Neuronal stem cell (in vitro differentiated cells): ENCODE measurements around the gene CDH23.
A peak's percentile ranks its signal among the peaks of the same experiment; 100 is the strongest.

Experiments
- DNase-seq: peaks from one replicate; pipeline ENCODE4 v3.0.0-alpha.2; 2013; ENCODE audit warnings: low spot score
- H2AFZ ChIP-seq: one replicate; pipeline ENCODE4 v1.6.1; 2013; ENCODE audit warnings: mild to moderate bottlenecking, low read length, inconsistent platforms
- H2AK5ac ChIP-seq: 2 replicates; pipeline ENCODE4 v1.6.1; 2013; ENCODE audit warnings: low read depth, mild to moderate bottlenecking, inconsistent platforms, low read length, moderate library complexity, mixed read lengths
- H2BK120ac ChIP-seq: 2 replicates; pipeline ENCODE4 v1.6.1; 2013; ENCODE audit warnings: low read depth, mild to moderate bottlenecking, inconsistent platforms, low read length, moderate library complexity, mixed read lengths
- H2BK12ac ChIP-seq: one replicate; pipeline ENCODE4 v1.6.1; 2013; ENCODE audit warnings: low read length, inconsistent platforms
- H2BK15ac ChIP-seq: 2 replicates; pipeline ENCODE4 v1.6.1; 2013; ENCODE audit warnings: mild to moderate bottlenecking, low read length, inconsistent platforms, mixed read lengths
- H2BK5ac ChIP-seq: one replicate; pipeline ENCODE4 v1.6.1; 2013; ENCODE audit warnings: inconsistent platforms, mild to moderate bottlenecking, low read length, moderate library complexity
- H3K14ac ChIP-seq: one replicate; pipeline ENCODE4 v1.6.1; 2013; ENCODE audit warnings: low read length, inconsistent platforms
- H3K18ac ChIP-seq: 2 replicates; pipeline ENCODE4 v1.6.1; 2013; ENCODE audit warnings: low read length, inconsistent platforms
- H3K23ac ChIP-seq: 2 replicates; pipeline ENCODE4 v1.6.1; 2013; ENCODE audit warnings: low read depth, mild to moderate bottlenecking, mixed read lengths, low read length, inconsistent platforms; ENCODE audit not compliant: poor library complexity
- H3K27ac ChIP-seq: replicated peaks from 3 replicates; pipeline ENCODE4 v1.5.1; 2013; ENCODE audit warnings: low read length, inconsistent platforms
- H3K27me3 ChIP-seq, 3 experiments: 2 replicates each; pipeline ENCODE4 v1.6.1; 2013; ENCODE audit warnings: low read length in 3 of 3, mild to moderate bottlenecking in 2 of 3, inconsistent platforms in 1 of 3, low read depth in 1 of 3, mixed read lengths in 1 of 3, moderate library complexity in 1 of 3; ENCODE audit not compliant: control insufficient read depth in 3 of 3, insufficient read depth in 3 of 3
- H3K36me3 ChIP-seq, 2 donors: replicated peaks in 1 of 2; 2 replicates each; pipeline ENCODE4 v1.6.1; 2013; ENCODE audit warnings: low read length in 2 of 2; ENCODE audit not compliant: control insufficient read depth in 2 of 2, insufficient read depth in 2 of 2
- H3K4ac ChIP-seq: 2 replicates; pipeline ENCODE4 v1.6.1; 2013; ENCODE audit warnings: inconsistent platforms, mild to moderate bottlenecking, low read length, moderate library complexity
- H3K4me1 ChIP-seq, 2 donors: 1 replicate in 1 of 2; 2 replicates in 1 of 2; pipeline ENCODE4 v1.6.1; 2013; ENCODE audit warnings: low read length in 2 of 2, low read depth in 1 of 2; ENCODE audit not compliant: control insufficient read depth in 2 of 2, insufficient read depth in 1 of 2
- H3K4me2 ChIP-seq: one replicate; pipeline ENCODE4 v1.6.1; 2013; ENCODE audit warnings: mild to moderate bottlenecking, low read length, inconsistent platforms; ENCODE audit not compliant: insufficient read depth, poor library complexity, severe bottlenecking
- H3K4me3 ChIP-seq, 2 donors: 2 replicates each; pipeline ENCODE4 v1.5.1; 2013; ENCODE audit warnings: low read length in 2 of 2, mild to moderate bottlenecking in 2 of 2, inconsistent platforms in 1 of 2, moderate library complexity in 1 of 2
- H3K79me1 ChIP-seq: one replicate; pipeline ENCODE4 v1.6.1; 2013; ENCODE audit warnings: low read depth, mild to moderate bottlenecking, inconsistent platforms, low read length, moderate library complexity
- H3K9ac ChIP-seq: one replicate; pipeline ENCODE4 v1.6.1; 2013; ENCODE audit warnings: mild to moderate bottlenecking, low read depth, low read length, inconsistent platforms; ENCODE audit not compliant: poor library complexity
- H3K9me3 ChIP-seq, 2 donors: replicated peaks in 1 of 2; 2 replicates each; pipeline versions ENCODE3 to v1.6.1; 2013; ENCODE audit warnings: low read length in 2 of 2, mild to moderate bottlenecking in 2 of 2, inconsistent platforms in 1 of 2, low read depth in 1 of 2, mixed read lengths in 1 of 2, moderate library complexity in 1 of 2; ENCODE audit not compliant: control insufficient read depth in 2 of 2, insufficient read depth in 1 of 2
- H4K8ac ChIP-seq: one replicate; pipeline ENCODE4 v1.6.1; 2013; ENCODE audit warnings: low read depth, mild to moderate bottlenecking, inconsistent platforms, low read length, moderate library complexity
- H4K91ac ChIP-seq: one replicate; pipeline ENCODE4 v1.6.1; 2013; ENCODE audit warnings: low read length, low read depth, mild to moderate bottlenecking, inconsistent platforms; ENCODE audit not compliant: poor library complexity
- WGBS, 2 donors: extraction: QIAGEN DNeasy Blood & Tissue Kit; methylation state at CpG; one replicate each; pipeline ENCODE4 v1.1.7; 2013; ENCODE audit warnings: missing lambda C conversion rate in 2 of 2, mixed read lengths in 1 of 2; ENCODE audit not compliant: insufficient read length in 2 of 2, insufficient replicate concordance in 1 of 2; ENCODE audit errors: extremely low coverage in 2 of 2; 5-methylcytosine and 5-hydroxymethylcytosine counted together

CDH23 gene

DNA sequence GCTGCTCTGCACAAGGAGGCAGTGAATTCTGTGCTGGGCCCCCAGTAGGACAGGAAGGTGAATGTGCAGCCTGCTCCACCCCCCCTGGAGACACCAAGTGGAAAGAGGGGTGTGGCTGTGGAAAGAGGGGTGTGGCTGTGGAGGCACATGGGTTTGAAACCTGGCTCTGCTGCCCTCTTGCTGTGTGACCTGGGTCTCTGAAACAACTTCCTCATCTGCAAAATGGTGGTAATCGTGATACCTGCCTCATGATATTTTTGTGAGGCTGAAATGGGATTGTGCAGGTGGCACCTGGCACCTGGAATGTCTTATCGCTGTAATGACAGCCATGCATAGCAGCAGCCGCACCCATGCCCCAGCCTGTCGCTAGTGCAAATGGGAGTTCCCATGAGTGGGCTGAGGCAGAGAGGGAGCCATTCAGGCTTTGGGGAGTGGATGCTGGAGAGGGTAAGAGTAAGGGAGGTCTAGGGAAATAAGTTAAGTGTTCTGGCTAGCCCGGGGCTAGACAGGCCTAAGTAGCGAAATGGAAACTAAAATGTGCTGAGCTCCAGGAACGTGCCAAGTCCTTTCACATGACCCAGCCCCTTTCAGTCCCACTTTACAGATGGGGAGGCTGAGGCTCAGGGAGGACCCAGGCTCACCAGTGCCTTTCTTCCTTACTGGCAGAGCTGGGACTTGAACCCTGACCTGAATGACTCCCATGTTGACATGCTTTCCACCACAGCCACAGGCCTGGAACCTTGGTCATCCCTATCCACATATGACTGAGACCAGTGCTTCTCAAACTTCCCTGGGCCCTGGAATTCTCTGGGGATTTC, 287.8 kb downstream of the CDH23 start:
- H3K14ac ChIP-seq = no peak overlapping the region
- no peak overlapping the region for H3K9ac ChIP-seq
- no peak overlapping the region for H4K8ac ChIP-seq
- no CpG with 5 or more reads among the region's 7 CpGs for WGBS, 2 donors
- no peak for DNase-seq
- H3K27ac ChIP-seq = no peak overlapping the region
- no peak overlapping the region for H3K18ac ChIP-seq
- no peak overlapping the region for H4K91ac ChIP-seq
- H3K4me3 ChIP-seq = no peak overlapping the region
- H3K23ac ChIP-seq = no peak overlapping the region
- no peak overlapping the region for H2BK5ac ChIP-seq
- H3K9me3 ChIP-seq = no peaks in the 10 kb centered on the region
- H3K4ac ChIP-seq = no peak overlapping the region
- H2BK15ac ChIP-seq = no peak overlapping the region
- H3K4me1 ChIP-seq = peaks cover 0 to 13% of the 10 kb centered on the region in 2 donors
- no peaks in the 10 kb centered on the region for H3K27me3 ChIP-seq
- no peaks in the 10 kb centered on the region for H3K36me3 ChIP-seq
- no peak overlapping the region for H2BK120ac ChIP-seq
- H3K4me2 ChIP-seq = no peak overlapping the region
- no peak overlapping the region for H2BK12ac ChIP-seq
- no peak overlapping the region for H2AK5ac ChIP-seq
- no peaks in the 10 kb centered on the region for H3K79me1 ChIP-seq
- no peak overlapping the region for H2AFZ ChIP-seq

DNA sequence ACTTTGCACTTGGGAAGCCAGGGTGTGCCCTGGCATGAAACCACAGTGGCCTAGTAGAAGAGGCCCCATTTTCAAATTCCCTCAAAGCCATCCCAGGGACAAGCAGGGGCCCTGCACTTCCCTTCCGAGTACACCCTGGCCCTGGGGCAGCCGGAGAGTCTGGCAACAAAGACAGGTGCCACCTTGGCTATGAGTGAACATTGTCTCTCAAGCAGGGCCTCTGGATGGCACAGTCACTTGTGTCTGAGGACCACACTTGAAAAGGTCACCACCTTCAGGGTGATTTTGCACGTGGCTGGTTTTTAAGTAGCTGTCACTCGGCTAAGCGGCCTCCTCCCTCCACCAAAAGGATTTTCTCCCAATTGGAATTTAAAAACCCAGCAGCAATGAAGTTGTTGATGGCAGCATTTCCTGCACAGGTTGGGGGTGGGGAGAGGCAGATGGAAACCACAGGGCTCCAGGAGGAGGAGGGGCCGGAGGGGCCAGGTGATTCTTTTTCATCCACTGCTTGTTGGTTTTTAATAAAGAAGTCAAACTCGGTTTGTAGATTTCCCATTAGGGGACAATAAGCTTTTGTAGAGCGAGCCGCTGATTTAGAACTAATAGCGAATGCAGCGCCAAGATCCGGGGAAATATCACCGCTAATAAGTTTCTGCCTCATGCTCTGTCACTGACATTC, 289.0 kb downstream of the CDH23 start:
- no CpG with 5 or more reads among the region's 13 CpGs for WGBS, 2 donors
- no peak overlapping the region for H3K27ac ChIP-seq
- DNase-seq = no peak

DNA sequence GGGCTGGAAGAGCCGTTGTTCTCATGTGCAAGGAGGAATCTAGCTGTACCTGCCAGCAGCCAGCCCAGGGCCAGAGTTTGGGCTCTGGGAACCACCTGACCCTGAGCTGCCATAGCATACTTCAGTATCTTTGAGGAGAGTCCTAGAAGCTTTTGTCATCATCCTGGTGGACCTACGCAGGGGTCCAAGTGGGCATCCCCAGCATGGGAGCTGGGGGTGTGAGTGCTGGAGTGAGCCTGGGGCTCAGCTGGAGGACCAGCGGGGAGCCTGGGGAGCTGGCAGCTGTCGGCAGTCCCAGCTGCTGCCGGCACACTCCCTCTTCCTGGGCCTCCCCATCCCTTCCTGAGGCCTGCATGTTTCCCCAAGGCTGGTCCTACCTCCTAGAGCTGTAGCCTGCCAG, 290.4 kb downstream of the CDH23 start:
- peak overlapping the region; percentile 16 for H4K91ac ChIP-seq
- H3K79me1 ChIP-seq = no peaks in the 10 kb centered on the region
- H3K4me2 ChIP-seq = no peak overlapping the region
- no peak overlapping the region for H3K9ac ChIP-seq
- H3K27ac ChIP-seq = no peak overlapping the region
- peak overlapping the region; percentile 76 for H3K18ac ChIP-seq
- no peaks in the 10 kb centered on the region for H3K36me3 ChIP-seq
- H4K8ac ChIP-seq = no peak overlapping the region
- peak overlapping the region; percentile 42 for H2BK5ac ChIP-seq
- peak overlapping the region; percentile 81 for H2BK15ac ChIP-seq
- H2BK120ac ChIP-seq = peak overlapping the region; percentile 5
- no peaks in the 10 kb centered on the region for H3K27me3 ChIP-seq
- no peak overlapping the region for H2AFZ ChIP-seq
- H3K14ac ChIP-seq = no peak overlapping the region
- H2AK5ac ChIP-seq = peak overlapping the region; percentile 92
- no CpG with 5 or more reads among the region's 5 CpGs for WGBS, 2 donors
- H3K23ac ChIP-seq = peak overlapping the region; percentile 8
- H3K9me3 ChIP-seq = no peaks in the 10 kb centered on the region
- H2BK12ac ChIP-seq = peak overlapping the region; percentile 43
- no peak overlapping the region for H3K4ac ChIP-seq
- no peak overlapping the region for H3K4me3 ChIP-seq
- H3K4me1 ChIP-seq = peaks cover 0 to 13% of the 10 kb centered on the region in 2 donors
- DNase-seq = no peak

More for the DNA sequence above, 289.0 kb downstream of the CDH23 start:
- H3K9ac ChIP-seq = no peak overlapping the region
- H2BK5ac ChIP-seq = peak overlapping the region; percentile 20
- peaks cover 0 to 13% of the 10 kb centered on the region in 2 donors for H3K4me1 ChIP-seq
- peak overlapping the region; percentile 39 for H3K14ac ChIP-seq
- no peak overlapping the region for H3K4me3 ChIP-seq
- no peak overlapping the region for H2BK12ac ChIP-seq
- no peak overlapping the region for H3K4ac ChIP-seq
- peak overlapping the region; percentile 23 for H2AK5ac ChIP-seq
- peak overlapping the region; percentile 9 for H2BK15ac ChIP-seq
- no peaks in the 10 kb centered on the region for H3K36me3 ChIP-seq
- H4K8ac ChIP-seq = no peak overlapping the region
- H4K91ac ChIP-seq = no peak overlapping the region
- H3K4me2 ChIP-seq = no peak overlapping the region
- H3K18ac ChIP-seq = peak overlapping the region; percentile 81
- H2AFZ ChIP-seq = no peak overlapping the region
- H3K79me1 ChIP-seq = no peaks in the 10 kb centered on the region
- no peaks in the 10 kb centered on the region for H3K27me3 ChIP-seq
- no peak overlapping the region for H2BK120ac ChIP-seq
- no peaks in the 10 kb centered on the region for H3K9me3 ChIP-seq
- H3K23ac ChIP-seq = no peak overlapping the region

DNA sequence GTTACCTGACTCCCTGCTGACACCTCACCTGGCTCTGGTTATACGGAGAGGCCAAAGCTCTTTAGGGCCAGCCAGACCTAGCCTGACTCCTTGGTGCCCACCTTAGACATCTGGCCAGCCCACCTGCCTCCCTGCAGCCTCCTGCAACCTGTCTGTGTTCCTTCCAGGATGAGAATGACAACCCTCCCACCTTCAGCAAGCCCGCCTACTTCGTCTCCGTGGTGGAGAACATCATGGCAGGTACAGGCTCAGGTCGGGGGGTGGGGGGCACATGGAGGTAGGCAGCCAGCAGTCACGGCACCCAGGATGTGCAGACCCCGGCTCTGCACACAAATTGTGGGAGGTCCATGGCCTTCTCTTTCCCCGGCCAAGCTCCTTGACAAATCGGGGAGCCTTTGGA, 290.8 kb downstream of the CDH23 start:
- no peak overlapping the region for H4K8ac ChIP-seq
- no peak for DNase-seq
- H3K4me2 ChIP-seq = no peak overlapping the region
- H3K9ac ChIP-seq = no peak overlapping the region
- H2AFZ ChIP-seq = no peak overlapping the region
- no peak overlapping the region for H3K4ac ChIP-seq
- peak overlapping the region; percentile 81 for H2BK15ac ChIP-seq
- peak overlapping the region; percentile 8 for H3K23ac ChIP-seq
- H3K27me3 ChIP-seq = no peaks in the 10 kb centered on the region
- peaks cover 0 to 13% of the 10 kb centered on the region in 2 donors for H3K4me1 ChIP-seq
- no peak overlapping the region for H3K27ac ChIP-seq
- H3K36me3 ChIP-seq = no peaks in the 10 kb centered on the region
- no peak overlapping the region for H4K91ac ChIP-seq
- H2BK12ac ChIP-seq = no peak overlapping the region
- H2AK5ac ChIP-seq = peak overlapping the region; percentile 92
- H2BK5ac ChIP-seq = peak overlapping the region; percentile 42
- H3K9me3 ChIP-seq = no peaks in the 10 kb centered on the region
- no peaks in the 10 kb centered on the region for H3K79me1 ChIP-seq
- H3K18ac ChIP-seq = peak overlapping the region; percentile 76
- H3K4me3 ChIP-seq = no peak overlapping the region
- H2BK120ac ChIP-seq = peak overlapping the region; percentile 5
- H3K14ac ChIP-seq = no peak overlapping the region
- WGBS, 2 donors = no CpG with 5 or more reads among the region's 9 CpGs
